GM21786 (cell line): ENCODE data around the gene RAB41.
"Not testable (repeated sequence)": the region's sequence is repeated elsewhere in the genome, so short reads cannot be mapped to it uniquely, and the experiment has no call there.

Source experiments
- ATAC-seq: cut with Tn5 transposase; IDR thresholded peaks from one replicate; pipeline ENCODE4 v1.9.1; 2021; ENCODE audit not compliant: unreplicated experiment

The RAB41 gene

GRCh38 chrX:70289793-70290770, 8.1 kb downstream of the RAB41 start, which contains the start of the genes KIF4A and PDZD11:
Gene KIF4A (plus strand): TSS chrX:70290104. CDS start chrX:70290459, 355 bp downstream.
Gene PDZD11 (minus strand): TSS chrX:70289927. CDS start chrX:70289341, 586 bp downstream.
- ATAC-seq, result peak; percentile 92

- ATAC-seq, result no peak
These were observed 10.8 kb downstream of the RAB41 start for GRCh38 chrX:70292788-70293187.

DNA sequence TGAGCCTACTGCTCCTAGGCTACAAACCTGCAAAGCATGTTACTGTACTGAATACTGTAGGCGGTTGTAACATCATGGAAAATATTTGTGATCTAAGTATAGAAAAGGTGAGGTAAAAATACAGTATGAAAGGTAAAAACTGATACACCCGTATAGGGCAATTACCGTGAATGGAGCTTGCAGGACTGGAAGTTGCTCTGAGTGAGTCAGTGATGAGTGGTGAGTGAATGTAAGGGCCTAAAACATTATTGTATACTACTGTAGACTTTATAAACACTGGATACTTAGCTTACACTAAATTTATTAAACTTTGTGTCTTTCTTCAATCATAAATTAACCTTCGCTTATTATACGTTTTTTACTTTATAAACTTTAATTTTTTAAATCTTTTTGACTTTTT, 11.6 kb downstream of the RAB41 start:
- no peak for ATAC-seq

GRCh38 chrX:70301716-70302115, 19.7 kb downstream of the RAB41 start:
- no peak for ATAC-seq

- ATAC-seq, result no peak
These were observed 31.5 kb downstream of the RAB41 start for GRCh38 chrX:70313503-70313902.

GRCh38 chrX:70322784-70323183, 40.8 kb downstream of the RAB41 start:
- no peak for ATAC-seq

- not testable (repeated sequence) for ATAC-seq
These were observed 41.7 kb downstream of the RAB41 start for GRCh38 chrX:70323628-70324027.

DNA sequence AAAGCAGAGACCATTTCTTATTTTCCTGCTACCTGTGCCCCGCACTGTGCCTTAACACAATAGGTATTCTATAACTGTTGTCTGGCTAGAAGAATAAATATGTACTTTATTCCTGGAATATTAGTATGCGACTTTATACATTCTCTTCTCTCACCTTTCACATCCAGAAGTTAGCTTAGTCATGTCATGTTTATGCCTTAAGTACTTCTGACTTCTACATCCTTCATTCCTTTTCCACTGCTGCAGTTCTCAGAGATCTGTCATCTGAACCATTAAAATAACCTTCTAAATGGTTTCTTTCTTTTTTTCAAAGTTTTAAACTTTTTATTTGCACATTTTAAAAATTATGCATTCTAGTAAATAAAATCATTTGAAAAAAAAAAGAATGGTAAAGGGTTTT, 42.4 kb downstream of the RAB41 start:
- ATAC-seq, result no peak

DNA sequence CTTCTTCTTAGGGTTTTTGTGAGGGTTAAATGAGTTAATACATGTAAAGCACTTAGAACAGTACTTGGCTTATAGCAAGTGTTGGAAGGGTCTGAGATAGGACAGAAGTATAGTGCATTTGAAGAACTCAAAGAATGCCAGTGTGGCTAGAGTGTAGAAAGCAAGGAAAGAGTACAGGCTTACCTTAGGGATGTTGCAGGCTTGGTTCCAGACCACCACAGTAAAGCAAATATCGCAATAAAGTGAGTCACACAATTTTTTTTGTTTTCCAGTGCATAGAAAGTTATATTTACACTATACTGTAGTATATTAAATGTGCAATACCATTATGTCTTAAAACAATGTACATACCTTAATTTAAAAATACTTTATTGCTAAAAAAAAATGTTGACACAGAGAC, 49.2 kb downstream of the RAB41 start:
- ATAC-seq, result no peak

- ATAC-seq, result no peak
These were observed 50.6 kb downstream of the RAB41 start for GRCh38 chrX:70332600-70332999.
